ENCODE results near the gene LIN54. TPM values are rescaled to one million over a fixed set of nuclear protein-coding genes. Genes with fewer than 3 reads are reported as not detected.
A peak's percentile ranks its signal among the peaks of the same experiment; 100 is the strongest.

Gene LIN54
- total and polyA plus RNA-seq, 9 of the 15 experiments (the other 6 are each of a cell fraction or from before 2014, with no cell fraction given): 2.2 to 22.5 (median 15.8) TPM

DNA sequence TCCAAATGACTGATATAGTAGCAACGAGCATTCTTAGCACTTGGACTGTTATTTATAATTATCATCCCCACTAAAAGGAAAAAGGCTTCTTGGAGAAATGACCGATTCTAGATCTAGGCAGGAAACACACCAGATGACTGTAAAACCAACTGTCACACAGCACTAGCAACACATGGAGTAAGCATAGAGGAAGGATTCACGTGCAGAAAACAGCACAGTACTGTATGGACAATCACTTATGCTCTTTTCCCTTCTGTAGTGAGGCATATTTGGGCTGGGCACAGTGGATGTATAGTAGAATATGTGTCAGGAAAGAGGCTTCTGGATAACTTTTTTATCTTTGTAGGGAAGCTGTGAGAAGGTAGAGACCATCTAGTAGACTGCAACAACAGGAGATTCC, 18.4 kb upstream of the LIN54 start:
- no peak for TF ChIP-seq ZBTB7A (IDR thresholded peaks at IDR 0.05; ENCODE audit: borderline replicate concordance, control insufficient read depth, low read depth, low read length)
- TF ChIP-seq CCAR2 (IDR thresholded peaks at IDR 0.05; ENCODE audit: low read depth, low read length): no peak
- TF ChIP-seq ATF1 (CRISPR knock-in tag; IDR thresholded peaks at IDR 0.05): no peak
- TF ChIP-seq ATF1 (tag; IDR thresholded peaks at IDR 0.05): no peak
- no peak for TF ChIP-seq NCOA6 (IDR thresholded peaks at IDR 0.05)
- no peak for TF ChIP-seq BRF2 (IDR thresholded peaks at IDR 0.05; ENCODE audit: borderline replicate concordance, insufficient read depth, insufficient read length)
- no peak for FAIRE-seq

More for the DNA sequence above, 18.4 kb upstream of the LIN54 start:
- BruUV-seq (replicated peaks): no TSS peak
- DNase-seq (ENCODE audit: extremely low read depth in 1 of 4, low spot score in 3 of 4) (no peak), ATAC-seq (peak; percentile 53)
- Histone ChIP-seq H3K4me1 (replicated peaks in 1 of 2; ENCODE audit: control insufficient read depth in 2 of 2, insufficient read depth in 2 of 2, low read length in 2 of 2) (no peaks in the 10 kb centered on the region; a peak in 1 of 5 replicates), H4K20me1 (replicated peaks; ENCODE audit: control insufficient read depth, insufficient read depth, low read length) (no peaks in the 10 kb centered on the region), H3K27ac (ENCODE audit: extremely low read depth, low read depth, low read length) (no peak overlapping the region), H2AFZ (ENCODE audit: low read depth, low read length) (peak overlapping the region; percentile 90), H3K9me3 (replicated peaks; ENCODE audit: control insufficient read depth, insufficient read depth, low read depth, low read length) (peaks cover 5% of the 10 kb centered on the region), H3K79me2 (ENCODE audit: control insufficient read depth, insufficient read depth, low read length) (no peaks in the 10 kb centered on the region), H3K36me3 (ENCODE audit: control insufficient read depth, insufficient read depth, low read length) (no peaks in the 10 kb centered on the region), H3K27me3 (ENCODE audit: control insufficient read depth in 2 of 2, insufficient read depth in 2 of 2, low read length in 2 of 2) (no peaks in the 10 kb centered on the region; a peak in 1 of 5 replicates), H3K4me3 (no peak overlapping the region), H3K4me2 (ENCODE audit: insufficient read depth, low read length) (no peak overlapping the region), H3K9ac (ENCODE audit: insufficient read depth in 1 of 2, low read depth in 2 of 2, low read length in 2 of 2) (no peak overlapping the region), H3K9me1 (ENCODE audit: control insufficient read depth, insufficient read depth, low read length) (no peaks in the 10 kb centered on the region)
- intact Hi-C loops (cut with micrococcal nuclease): no loop called here
- ChIA-PET CTCF (ENCODE audit: low intra/inter-chr PET ratio) (no interaction called here), POLR2A (no interaction called here)
- 24% methylated on average over 3 of the region's 3 CpGs for WGBS (ENCODE audit: insufficient coverage, low coverage, missing lambda C conversion rate)
- in situ Hi-C loops (cut with MboI): no loop called here
